ENCODE results near the gene CREBL2. TPM values are rescaled to one million over a fixed set of nuclear protein-coding genes. Genes with fewer than 3 reads are reported as not detected.
"Not testable (repeated sequence)": the region's sequence is repeated elsewhere in the genome, so short reads cannot be mapped to it uniquely, and the experiment has no call there.

The CREBL2 gene
- total RNA-seq, 1 donor from 2014 or later: 11.3 TPM

DNA sequence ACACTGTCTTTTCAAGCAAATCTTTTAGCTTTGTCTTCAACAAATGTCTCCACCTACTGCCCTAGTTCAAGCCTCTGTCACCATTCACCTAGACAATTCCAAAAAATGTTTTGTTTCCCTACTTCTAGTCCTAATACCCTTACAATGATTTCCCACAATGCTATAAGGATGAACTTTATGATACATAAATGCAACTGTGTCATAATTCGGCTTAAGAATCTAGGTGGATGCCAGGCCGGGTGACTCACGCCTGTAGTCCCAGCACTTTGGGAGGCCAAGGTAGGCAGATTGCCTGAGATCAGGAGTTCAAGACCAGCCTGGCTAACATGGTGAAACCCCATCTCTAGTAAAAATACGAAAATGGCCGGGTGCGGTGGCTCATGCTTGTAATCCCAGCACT is 20.7 kb upstream of the CREBL2 start:
- peaks cover 1% of the 10 kb centered on the region for H3K36me3 Mint-ChIP-seq (ENCODE audit: low read depth)
- H3K4me3 Mint-ChIP-seq (ENCODE audit: unreplicated experiment): no peak overlapping the region
- H3K4me1 Mint-ChIP-seq (ENCODE audit: low read depth): peaks cover 19% of the 10 kb centered on the region
- no peaks in the 10 kb centered on the region for H3K9me3 Mint-ChIP-seq (ENCODE audit: low read depth)
- H3K27ac Mint-ChIP-seq (ENCODE audit: unreplicated experiment): no peak overlapping the region
- peaks cover 3% of the 10 kb centered on the region for H3K27me3 Mint-ChIP-seq (ENCODE audit: low read depth)
- no peak for TF ChIP-seq CTCF (IDR thresholded peaks at IDR 0.05)
- DNase-seq (ENCODE audit: low spot score): no peak

DNA sequence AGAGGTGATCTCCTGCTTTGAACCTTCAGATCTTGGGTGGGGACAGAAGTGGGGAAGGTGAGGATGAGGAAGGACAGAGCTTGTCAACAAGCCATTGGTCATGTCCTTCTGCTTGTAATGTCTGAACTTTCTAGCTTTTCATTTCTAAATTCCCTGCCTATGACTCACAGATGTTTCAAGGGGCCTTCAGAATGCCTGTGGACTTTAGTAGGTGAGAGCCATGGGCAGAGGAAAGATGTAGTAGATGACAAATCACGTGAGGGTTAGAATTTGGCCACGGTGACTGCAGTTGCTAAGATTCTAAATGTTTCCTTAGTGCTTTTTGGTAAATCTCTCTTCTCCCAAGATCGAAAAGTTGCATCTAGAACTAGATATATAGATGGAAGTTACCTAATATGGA is 18.7 kb upstream of the CREBL2 start:
- DNase-seq (ENCODE audit: low spot score): no peak
- no peak for TF ChIP-seq CTCF (IDR thresholded peaks at IDR 0.05)
- no peaks in the 10 kb centered on the region for H3K9me3 Mint-ChIP-seq (ENCODE audit: low read depth)
- H3K4me1 Mint-ChIP-seq (ENCODE audit: low read depth): peaks cover 8% of the 10 kb centered on the region
- peak overlapping the region; percentile 45 for H3K27ac Mint-ChIP-seq (ENCODE audit: unreplicated experiment)
- peaks cover 1% of the 10 kb centered on the region for H3K36me3 Mint-ChIP-seq (ENCODE audit: low read depth)
- no peak overlapping the region for H3K4me3 Mint-ChIP-seq (ENCODE audit: unreplicated experiment)
- H3K27me3 Mint-ChIP-seq (ENCODE audit: low read depth): peaks cover 3% of the 10 kb centered on the region

GRCh38 chr12:12595929-12596328 is 15.7 kb upstream of the CREBL2 start:
- not testable (repeated sequence) for H3K9me3 Mint-ChIP-seq (ENCODE audit: low read depth); DNase-seq (ENCODE audit: low spot score); H3K27ac Mint-ChIP-seq (ENCODE audit: unreplicated experiment); H3K27me3 Mint-ChIP-seq (ENCODE audit: low read depth); H3K4me3 Mint-ChIP-seq (ENCODE audit: unreplicated experiment); H3K36me3 Mint-ChIP-seq (ENCODE audit: low read depth)
- peaks cover 10% of the 10 kb centered on the region for H3K4me1 Mint-ChIP-seq (ENCODE audit: low read depth)

DNA sequence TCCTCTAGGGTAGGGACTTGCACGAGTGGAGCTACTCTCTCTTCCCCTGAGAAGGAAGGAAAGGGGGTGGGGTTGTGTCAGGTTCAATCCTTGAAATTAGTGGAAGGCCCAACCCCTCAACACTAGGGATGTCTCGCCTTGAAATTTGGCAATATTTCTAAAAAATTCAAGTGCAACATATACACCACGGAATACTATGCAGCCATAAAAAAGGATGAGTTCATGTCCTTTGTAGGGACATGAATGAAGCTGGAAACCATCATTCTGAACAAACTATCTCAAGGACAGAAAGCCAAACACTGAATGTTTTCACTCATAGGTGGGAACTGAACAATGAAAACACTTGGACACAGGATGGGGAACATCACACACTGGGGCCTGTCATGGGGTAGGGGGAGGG is 15.1 kb upstream of the CREBL2 start:
- DNase-seq (ENCODE audit: low spot score); H3K27me3 Mint-ChIP-seq (ENCODE audit: low read depth); H3K9me3 Mint-ChIP-seq (ENCODE audit: low read depth); H3K27ac Mint-ChIP-seq (ENCODE audit: unreplicated experiment); H3K4me3 Mint-ChIP-seq (ENCODE audit: unreplicated experiment); H3K36me3 Mint-ChIP-seq (ENCODE audit: low read depth): not testable (repeated sequence)
- H3K4me1 Mint-ChIP-seq (ENCODE audit: low read depth): peaks cover 10% of the 10 kb centered on the region

GRCh38 chr12:12598864-12599263 is 12.8 kb upstream of the CREBL2 start:
- H3K27ac Mint-ChIP-seq (ENCODE audit: unreplicated experiment): no peak overlapping the region
- peaks cover 2% of the 10 kb centered on the region for H3K27me3 Mint-ChIP-seq (ENCODE audit: low read depth)
- no peaks in the 10 kb centered on the region for H3K36me3 Mint-ChIP-seq (ENCODE audit: low read depth)
- no peak for TF ChIP-seq CTCF (IDR thresholded peaks at IDR 0.05)
- H3K4me3 Mint-ChIP-seq (ENCODE audit: unreplicated experiment): no peak overlapping the region
- H3K4me1 Mint-ChIP-seq (ENCODE audit: low read depth): peaks cover 3% of the 10 kb centered on the region
- no peaks in the 10 kb centered on the region for H3K9me3 Mint-ChIP-seq (ENCODE audit: low read depth)
- DNase-seq (ENCODE audit: low spot score): no peak

- no peaks in the 10 kb centered on the region for H3K9me3 Mint-ChIP-seq (ENCODE audit: low read depth)
- peaks cover 2% of the 10 kb centered on the region for H3K27me3 Mint-ChIP-seq (ENCODE audit: low read depth)
- no peak overlapping the region for H3K4me3 Mint-ChIP-seq (ENCODE audit: unreplicated experiment)
- no peak for DNase-seq (ENCODE audit: low spot score)
- no peak overlapping the region for H3K27ac Mint-ChIP-seq (ENCODE audit: unreplicated experiment)
- H3K4me1 Mint-ChIP-seq (ENCODE audit: low read depth): peaks cover 3% of the 10 kb centered on the region
- TF ChIP-seq CTCF (IDR thresholded peaks at IDR 0.05): no peak
- H3K36me3 Mint-ChIP-seq (ENCODE audit: low read depth): no peaks in the 10 kb centered on the region
Observed at GRCh38 chr12:12599750-12600643, 11.7 kb upstream of the CREBL2 start.
